K562 (cell line): ENCODE data around the gene GJB4. TPM values are rescaled to one million over a fixed set of nuclear protein-coding genes. Genes with fewer than 3 reads are reported as not detected.

ENCODE experiments used
- ATAC-seq: fragments of 200-7000 bp; cut with Tn5 transposase; 3 replicates; pipeline ENCODE4 v1.9.1; 2020; ENCODE audit warnings: moderate library complexity
- BruUV-seq: library from RNA; stranded (reverse); fragments of 400-500 nt; replicated peaks from 2 replicates; lab custom pipeline; 2021; lab: Mats Ljungman, UMichigan
- CTCF ChIA-PET: fragments of 300-600 bp; formaldehyde crosslinking; extraction: SDS; loops from one replicate; lab custom pipeline; 2021; ENCODE audit warnings: low intra/inter-chr PET ratio; lab: Yijun Ruan, JAX
- POLR2A ChIA-PET: fragments of 300-600, 350-650 bp; sonication (Branson Sonifier 250); formaldehyde crosslinking; extraction: SDS; loops from one replicate; lab custom pipeline; 2021; ENCODE audit warnings: antibody characterized with exemption, inconsistent platforms; lab: Yijun Ruan, JAX
- DNase-seq, 4 experiments: peaks; one replicate each; pipeline versions ENCODE4 v3.0.0 to v3.0.0-alpha.2; 2011 to 2018; ENCODE audit warnings: low spot score in 3 of 4, mixed read lengths in 3 of 4; ENCODE audit errors: extremely low read depth in 1 of 4
- FAIRE-seq: peaks from 2 replicates; lab custom pipeline; 2011; peaks lifted over from hg19 to GRCh38; lab: Jason Lieb, UNC
- H2AFZ ChIP-seq: 2 replicates; pipeline ENCODE4 v1.6.0; 2011; ENCODE audit warnings: low read depth, low read length, control low read depth, inconsistent platforms
- H3K27ac ChIP-seq: fragments of 200-600 bp; 3 replicates; pipeline ENCODE4 v1.8.0; 2011; ENCODE audit warnings: low read depth, mild to moderate bottlenecking, control low read depth, inconsistent platforms, low read length, moderate library complexity, mixed read lengths; ENCODE audit errors: extremely low read depth
- H3K27me3 ChIP-seq, 2 experiments: fragments of 300-600 bp in 1 of 2; 2 replicates in 1 of 2; 3 replicates in 1 of 2; pipeline versions ENCODE4 v1.6.0 to v1.8.0; 2011; ENCODE audit warnings: inconsistent platforms in 2 of 2, low read length in 2 of 2, mild to moderate bottlenecking in 1 of 2, mixed read lengths in 1 of 2, moderate library complexity in 1 of 2; ENCODE audit not compliant: control insufficient read depth in 2 of 2, insufficient read depth in 2 of 2
- H3K36me3 ChIP-seq: fragments of 300-600 bp; 3 replicates; pipeline ENCODE4 v1.8.0; 2011; ENCODE audit warnings: mild to moderate bottlenecking, low read length, inconsistent platforms; ENCODE audit not compliant: control insufficient read depth, insufficient read depth
- H3K4me1 ChIP-seq, 2 experiments: fragments of 200-600 bp in 1 of 2; replicated peaks in 1 of 2; 2 replicates in 1 of 2; 3 replicates in 1 of 2; pipeline versions ENCODE4 v1.5.1 to v1.8.0; 2011; ENCODE audit warnings: inconsistent platforms in 2 of 2, low read length in 2 of 2, mild to moderate bottlenecking in 1 of 2, mixed read lengths in 1 of 2, moderate library complexity in 1 of 2; ENCODE audit not compliant: control insufficient read depth in 2 of 2, insufficient read depth in 2 of 2
- H3K4me2 ChIP-seq: 2 replicates; pipeline ENCODE4 v1.6.1; 2011; ENCODE audit warnings: low read length, control low read depth, inconsistent platforms, mixed read lengths; ENCODE audit not compliant: insufficient read depth
- H3K4me3 ChIP-seq: fragments of 200-600 bp; sonication (generic), shearing (Covaris generic); 2 replicates; pipeline ENCODE4 v1.5.1; 2016; ENCODE audit warnings: control low read depth, inconsistent platforms
- H3K79me2 ChIP-seq: fragments of 200-600 bp; 3 replicates; pipeline ENCODE4 v1.8.0; 2011; ENCODE audit warnings: low read length, inconsistent platforms; ENCODE audit not compliant: control insufficient read depth, insufficient read depth
- H3K9ac ChIP-seq, 2 experiments: 2 replicates each; pipeline versions ENCODE4 v1.6.0 to v1.6.1; 2011; ENCODE audit warnings: low read depth in 2 of 2, low read length in 2 of 2, control low read depth in 1 of 2, inconsistent platforms in 1 of 2, mild to moderate bottlenecking in 1 of 2, mixed read lengths in 1 of 2; ENCODE audit not compliant: insufficient read depth in 1 of 2
- H3K9me1 ChIP-seq: one replicate; pipeline ENCODE4 v1.6.0; 2011; ENCODE audit warnings: inconsistent platforms, mild to moderate bottlenecking, low read length, moderate library complexity; ENCODE audit not compliant: control insufficient read depth, insufficient read depth
- H3K9me3 ChIP-seq: replicated peaks from 2 replicates; pipeline ENCODE4 v1.5.1; 2011; ENCODE audit warnings: low read depth, low read length, inconsistent platforms; ENCODE audit not compliant: control insufficient read depth, insufficient read depth
- H4K20me1 ChIP-seq: replicated peaks from 2 replicates; pipeline ENCODE4 v1.6.1; 2011; ENCODE audit warnings: low read length, inconsistent platforms, mixed read lengths; ENCODE audit not compliant: control insufficient read depth, insufficient read depth
- BRD4 ChIP-seq: fragments of 200-600 bp; sonication (generic); IDR thresholded peaks from 2 replicates; pipeline ENCODE4 v1.6.1; 2017; ENCODE audit warnings: inconsistent platforms
- C11orf30 ChIP-seq: fragments of 450-650 bp; IDR thresholded peaks from 2 replicates; pipeline ENCODE4 v1.6.1; 2016; ENCODE audit warnings: low read depth, mild to moderate bottlenecking
- ESRRB ChIP-seq: fragments of 250-450 bp; sonication (Bioruptor Pico); IDR thresholded peaks from 2 replicates; pipeline ENCODE4 v1.5.0; 2020; ENCODE audit warnings: mild to moderate bottlenecking, moderate library complexity, borderline replicate concordance
- KLF16 ChIP-seq: IDR thresholded peaks from 2 replicates; pipeline ENCODE4 v1.6.1; 2016; ENCODE audit warnings: antibody characterized with exemption
- MAFG ChIP-seq: fragments of 450-650 bp; conservative IDR thresholded peaks from 2 replicates; pipeline ENCODE4 v1.6.1; 2016; ENCODE audit warnings: missing genetic modification characterization, missing compliant biosample characterization
- MAFK ChIP-seq: IDR thresholded peaks from 2 replicates; pipeline ENCODE4 v1.6.1; 2011; ENCODE audit warnings: low read length, improper control_type of control experiment
- NFE2 ChIP-seq: IDR thresholded peaks from 2 replicates; pipeline ENCODE4 v1.6.1; 2014; ENCODE audit warnings: antibody characterized with exemption, low read depth
- NFE2L1 ChIP-seq: fragments of 450-650 bp; IDR thresholded peaks from 2 replicates; pipeline ENCODE4 v1.6.1; 2016; ENCODE audit warnings: missing genetic modification characterization, low read depth, mild to moderate bottlenecking, missing compliant biosample characterization, moderate library complexity, borderline replicate concordance
- NFXL1 ChIP-seq: fragments of 450-650 bp; formaldehyde crosslinking; IDR thresholded peaks from 2 replicates; pipeline ENCODE4 v1.4.0; 2021; ENCODE audit warnings: mild to moderate bottlenecking
- SETDB1 ChIP-seq: IDR thresholded peaks from one replicate; pipeline ENCODE4 v1.6.1; 2012; ENCODE audit warnings: low read length, control low read depth, inconsistent platforms
- ZKSCAN3 ChIP-seq: fragments of 250-450 bp; sonication (Bioruptor Pico); IDR thresholded peaks from 2 replicates; pipeline ENCODE4 v1.4.0; 2020
- ZNF12 ChIP-seq: sonication (generic); formaldehyde crosslinking; IDR thresholded peaks from 2 replicates; pipeline ENCODE4 v1.4.0; 2020; ENCODE audit warnings: mild to moderate bottlenecking, missing genetic modification reagents
- ZNF316 ChIP-seq: fragments of 450-650 bp; IDR thresholded peaks from 2 replicates; pipeline ENCODE4 v1.6.1; 2016
- WGBS: fragments of 100-300 bp; shearing (Covaris generic); methylation state at CpG from one replicate; pipeline ENCODE4 v1.1.6; 2016; ENCODE audit warnings: low coverage, mixed read lengths; ENCODE audit not compliant: insufficient coverage; ENCODE audit errors: missing lambda C conversion rate; 5-methylcytosine and 5-hydroxymethylcytosine counted together
- in situ Hi-C: fragments of 300-500 bp; cut with MboI; formaldehyde crosslinking; loops from 4 replicates; pipeline ENCODE4 v1.15.0; 2018; ENCODE audit warnings: inconsistent platforms, mixed read lengths
- intact Hi-C: fragments of 100-400 bp; cut with micrococcal nuclease; formaldehyde crosslinking; loops from 2 replicates; pipeline ENCODE4 v1.14.2; 2022
- polyA plus RNA-seq, 8 experiments: library from polyadenylated mRNA; depleted of rRNA in 4 of 8; stranded (reverse) in 5 of 8; unstranded in 3 of 8; fragments of >200 nt; fragmentation: Nextera tagmentation in 2 of 8; fragmentation: Illumina TruSeq in 1 of 8; extraction: Ambion mirVana in 2 of 8; extraction: Trizol in 1 of 8; gene quantifications; 2 replicates each; pipeline versions ENCODE4 v1.2.1 to v1.2.3, GENCODE V29; 2011 to 2014; ENCODE audit warnings: inconsistent platforms in 1 of 8, missing spikeins in 1 of 8
- total RNA-seq, 7 experiments: library from RNA; depleted of rRNA in 6 of 7; stranded (reverse); fragments of >200 nt in 6 of 7; fragmentation: Illumina TruSeq in 2 of 7; extraction: Trizol in 2 of 7; gene quantifications; 2 replicates each; pipeline versions ENCODE4 v1.2.1 to v1.2.3, GENCODE V29; 2011 to 2021; ENCODE audit warnings: low replicate concordance in 1 of 7
- TF ChIP-seq, protein P1 (sequence below): fragments of 450-650 bp; IDR thresholded peaks from 2 replicates; pipeline ENCODE4 v1.6.1; 2016; ENCODE audit warnings: mild to moderate bottlenecking

The GJB4 gene
- total and polyA plus RNA-seq, 9 of the 15 experiments (the other 6 are each of a cell fraction or from before 2014, with no cell fraction given): 0.03 TPM; not detected in 8

DNA sequence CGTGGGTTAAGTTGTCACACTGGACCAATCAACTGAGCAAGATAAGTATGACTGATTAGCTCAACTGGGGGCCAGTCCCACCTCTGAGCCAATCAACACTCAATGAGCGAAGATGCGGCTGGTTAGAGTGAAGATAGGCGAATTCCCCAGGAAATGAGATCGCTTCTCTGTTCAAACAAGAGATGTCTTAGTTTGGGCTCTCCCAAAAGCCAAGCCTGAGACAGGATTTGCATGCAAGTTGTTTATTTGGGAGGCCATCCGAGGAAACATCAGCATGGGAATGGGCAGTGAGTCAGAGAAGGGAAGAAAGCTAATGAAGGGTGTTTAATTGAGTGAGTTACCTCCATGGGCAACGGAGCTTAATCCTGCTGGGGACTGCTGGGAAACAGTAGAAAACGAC lies 9.5 kb upstream of the GJB4 start (continued):
- TF ChIP-seq, protein P1, sequence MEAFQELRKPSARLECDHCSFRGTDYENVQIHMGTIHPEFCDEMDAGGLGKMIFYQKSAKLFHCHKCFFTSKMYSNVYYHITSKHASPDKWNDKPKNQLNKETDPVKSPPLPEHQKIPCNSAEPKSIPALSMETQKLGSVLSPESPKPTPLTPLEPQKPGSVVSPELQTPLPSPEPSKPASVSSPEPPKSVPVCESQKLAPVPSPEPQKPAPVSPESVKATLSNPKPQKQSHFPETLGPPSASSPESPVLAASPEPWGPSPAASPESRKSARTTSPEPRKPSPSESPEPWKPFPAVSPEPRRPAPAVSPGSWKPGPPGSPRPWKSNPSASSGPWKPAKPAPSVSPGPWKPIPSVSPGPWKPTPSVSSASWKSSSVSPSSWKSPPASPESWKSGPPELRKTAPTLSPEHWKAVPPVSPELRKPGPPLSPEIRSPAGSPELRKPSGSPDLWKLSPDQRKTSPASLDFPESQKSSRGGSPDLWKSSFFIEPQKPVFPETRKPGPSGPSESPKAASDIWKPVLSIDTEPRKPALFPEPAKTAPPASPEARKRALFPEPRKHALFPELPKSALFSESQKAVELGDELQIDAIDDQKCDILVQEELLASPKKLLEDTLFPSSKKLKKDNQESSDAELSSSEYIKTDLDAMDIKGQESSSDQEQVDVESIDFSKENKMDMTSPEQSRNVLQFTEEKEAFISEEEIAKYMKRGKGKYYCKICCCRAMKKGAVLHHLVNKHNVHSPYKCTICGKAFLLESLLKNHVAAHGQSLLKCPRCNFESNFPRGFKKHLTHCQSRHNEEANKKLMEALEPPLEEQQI: no peak
- no peak for TF ChIP-seq NFXL1 (CRISPR knock-in tag)

DNA sequence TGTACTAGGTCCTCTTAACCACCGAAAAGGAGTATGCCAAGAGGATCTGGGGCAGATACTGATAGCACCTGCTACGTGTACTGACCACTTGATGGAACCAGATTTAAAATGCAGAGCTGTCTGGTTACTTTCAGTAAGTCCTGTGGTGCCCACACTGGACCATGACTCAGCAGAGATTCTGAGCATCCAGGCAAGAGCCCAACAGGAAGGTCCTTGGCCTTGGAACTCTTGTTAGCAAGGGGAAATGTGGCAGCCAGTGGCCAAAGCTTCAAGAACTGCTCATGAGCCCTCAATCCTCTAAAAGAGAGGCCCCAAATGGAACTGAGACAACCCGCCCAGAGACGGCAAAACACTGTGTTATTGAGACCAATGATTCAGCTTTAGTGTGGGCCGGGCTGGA lies 8.9 kb upstream of the GJB4 start:
- 2% methylated on average over 5 of the region's 5 CpGs for WGBS
- no peaks in the 10 kb centered on the region for H3K9me1 ChIP-seq
- no peaks in the 10 kb centered on the region for H3K4me1 ChIP-seq
- no peaks in the 10 kb centered on the region for H3K36me3 ChIP-seq
- no peak for DNase-seq
- FAIRE-seq: no peak
- H3K4me3 ChIP-seq: no peak overlapping the region
- H4K20me1 ChIP-seq: 0 out of 2 replicates have a peak, but pooled peaks cover 4% of the 10 kb centered on the region
- no TSS peak for BruUV-seq
- no peak overlapping the region for H3K9ac ChIP-seq
- TF ChIP-seq NFE2L1 (tag) (peak; percentile 64), BRD4 (no peak), C11orf30 (peak; percentile 43; the same call in 1 of the 2 replicates), KLF16 (no peak), ZKSCAN3 (CRISPR knock-in tag) (no peak), NFE2 (peak; percentile 61), ZNF12 (CRISPR knock-in tag) (no peak), ZNF316 (peak; percentile 27; the same call in 1 of the 2 replicates), ESRRB (CRISPR knock-in tag) (no peak), SETDB1 (no peak), MAFK (peak; percentile 12; the same call in 1 of the 2 replicates), MAFG (tag) (peak; percentile 50; the same call in 1 of the 2 replicates)
- peaks cover 7 to 18% of the 10 kb centered on the region in 2 experiments; a peak in 4 of 5 replicates for H3K27me3 ChIP-seq
- ChIA-PET CTCF (no interaction called here), POLR2A (interaction anchor here (1.9 kb wide), 1 partner anchor 8 kb away, joined by 4 read pairs; the partner anchor contains the start of gene GJB4)
- no peaks in the 10 kb centered on the region for H3K79me2 ChIP-seq
- H3K4me2 ChIP-seq: no peak overlapping the region
- H2AFZ ChIP-seq: no peak overlapping the region
- H3K27ac ChIP-seq: no peak overlapping the region
- in situ Hi-C loops: no loop called here
- ATAC-seq: no peak
- intact Hi-C loops: no loop called here
- H3K9me3 ChIP-seq: no peaks in the 10 kb centered on the region
